K562 treated with DMSO at 1 percent for 4 hours (cell line): ENCODE measurements around the gene TOX4. TPM values are rescaled to one million over a fixed set of nuclear protein-coding genes. Genes with fewer than 3 reads are reported as not detected.

Experiments used
- total RNA-seq: library from RNA; unstranded; fragments of 300-600 nt; gene quantifications from 2 replicates; pipeline ENCODE4 v1.2.3, GENCODE V29; 2022; ENCODE audit not compliant: insufficient read depth

TOX4 gene
- 18.6 and 19.6 TPM in 2 replicates for total RNA-seq

DNA sequence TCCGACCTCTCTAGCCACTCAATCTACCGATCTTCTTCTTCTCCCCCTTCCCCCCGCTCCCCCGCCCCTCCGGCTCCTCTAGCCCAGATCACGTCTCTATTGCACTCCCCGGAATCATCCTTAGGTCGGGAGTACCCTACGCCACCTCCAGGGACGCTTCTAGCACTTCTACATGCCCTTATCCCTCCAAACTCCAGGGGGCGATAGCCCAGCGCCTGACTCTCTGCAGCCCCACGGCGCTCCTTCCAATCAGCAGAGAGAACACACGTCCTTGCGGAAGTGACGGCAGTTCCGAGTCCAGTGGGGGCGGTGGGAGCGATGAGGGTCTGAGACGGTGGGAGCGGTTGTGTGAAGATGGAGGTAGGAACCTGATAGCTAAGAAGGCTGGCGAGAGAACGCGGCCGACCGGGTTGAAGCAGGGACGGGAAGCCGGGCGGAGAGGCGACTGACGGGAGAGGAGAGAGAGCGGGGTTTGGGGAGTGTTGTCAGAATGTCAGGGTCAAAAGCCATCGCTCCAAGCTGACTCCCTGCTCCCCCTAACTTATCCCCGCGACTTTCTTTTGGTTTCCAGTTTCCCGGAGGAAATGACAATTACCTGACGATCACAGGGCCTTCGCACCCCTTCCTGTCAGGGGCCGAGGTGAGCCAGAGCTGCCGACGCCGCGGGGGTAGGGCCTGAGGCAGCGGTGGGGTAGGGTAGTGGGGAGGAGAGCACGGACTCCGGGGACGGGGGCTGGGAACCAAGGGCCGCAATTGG lies at the start of gene TOX4, which contains the start of gene RAB2B:
Gene TOX4, plus strand, starts transcription at position 271 of the 757 bp plus-strand sequence. Its CDS starts 84 bp downstream, at position 355.
Gene RAB2B, minus strand, starts transcription at position 35 of the 757 bp plus-strand sequence. CDS start 87 bp downstream, outside the sequence.

DNA sequence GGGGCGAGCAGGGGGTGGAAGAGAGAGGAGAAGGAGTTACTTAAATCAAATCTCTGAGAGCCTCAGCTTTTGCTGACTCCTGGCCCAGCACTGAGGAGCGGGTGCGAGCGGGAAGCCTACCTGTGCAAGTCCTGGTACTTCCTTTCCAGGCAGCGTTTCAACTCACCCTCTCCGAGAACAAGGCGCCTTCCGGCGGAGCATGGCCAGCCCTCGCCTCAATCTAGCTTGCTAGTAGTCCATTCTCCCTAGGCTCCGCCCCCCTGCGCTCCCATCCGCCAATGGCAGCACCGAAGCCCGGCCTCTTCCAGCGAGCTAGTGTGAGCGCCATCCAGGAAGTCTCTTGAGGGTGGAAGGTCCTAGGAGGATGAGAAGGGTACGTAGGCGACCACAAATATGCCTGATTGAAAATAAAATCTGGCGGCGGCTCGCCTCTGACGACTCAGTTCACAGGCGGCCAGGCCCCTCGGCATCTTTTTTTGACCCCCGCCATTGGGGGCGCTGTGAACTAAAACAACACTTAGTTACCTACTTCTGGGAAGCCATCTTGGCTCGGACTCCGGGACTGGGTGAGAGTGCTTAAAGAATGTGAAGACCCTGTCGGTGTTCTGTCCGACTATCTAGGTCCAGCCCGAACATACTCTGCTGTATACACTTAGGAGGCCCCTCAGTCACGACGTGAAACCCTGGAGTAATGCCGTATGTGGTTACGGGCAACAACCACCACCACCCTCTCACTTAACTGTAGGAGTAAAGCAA lies 20.9 kb upstream of the TOX4 start, which contains the start of gene CHD8:
Gene CHD8, minus strand, starts transcription at position 212 of the 756 bp plus-strand sequence. CDS start 24,480 bp downstream, outside the sequence.

DNA sequence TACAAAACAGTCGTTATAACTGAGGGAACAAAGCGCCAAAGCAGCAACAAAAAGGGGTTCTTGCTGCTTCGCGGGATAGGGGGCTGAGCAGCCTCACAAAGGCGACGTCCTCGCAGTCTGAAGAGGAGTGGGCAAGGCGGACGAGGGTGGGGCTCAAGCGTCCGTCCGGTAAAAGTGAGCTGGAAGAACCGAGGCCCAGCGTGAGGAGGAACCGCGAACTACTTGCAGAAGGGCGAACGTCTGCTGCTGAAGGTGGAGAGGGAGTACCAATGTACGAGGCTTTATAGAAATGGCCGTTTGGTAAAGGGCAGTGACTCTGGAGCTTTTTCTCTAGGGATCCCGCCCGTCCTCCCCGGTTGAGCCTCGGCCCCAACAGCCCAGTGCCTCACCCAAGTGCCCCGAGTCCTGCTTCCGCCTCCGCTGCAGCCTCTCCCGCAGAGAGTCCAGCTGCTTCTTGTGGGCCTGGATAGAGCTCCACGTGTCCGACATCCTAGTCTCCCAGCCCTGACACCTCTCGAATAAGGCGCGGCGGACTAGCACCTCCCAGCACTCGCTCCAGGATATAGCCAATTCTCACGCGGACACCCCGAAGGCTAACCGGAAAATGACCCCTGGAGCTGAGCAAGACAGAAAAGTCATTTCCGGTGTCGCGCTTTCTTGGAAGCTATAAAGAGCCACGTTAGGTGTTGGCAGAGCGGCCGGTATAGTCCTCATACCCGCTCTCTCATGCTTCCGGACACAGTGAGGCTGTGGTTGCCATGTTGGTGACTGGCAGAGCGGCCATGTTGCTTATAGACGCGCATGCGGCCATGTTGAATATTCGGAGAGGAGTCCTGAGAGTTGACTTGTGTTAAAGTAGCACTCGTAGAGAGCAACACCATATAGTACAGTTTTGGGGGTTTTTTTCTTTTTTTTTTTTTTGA lies 34.0 kb downstream of the TOX4 start, which contains the start of gene METTL3:
Gene METTL3, minus strand, starts transcription at position 606 of the 923 bp plus-strand sequence. Its CDS starts 117 bp downstream, at position 489.

DNA sequence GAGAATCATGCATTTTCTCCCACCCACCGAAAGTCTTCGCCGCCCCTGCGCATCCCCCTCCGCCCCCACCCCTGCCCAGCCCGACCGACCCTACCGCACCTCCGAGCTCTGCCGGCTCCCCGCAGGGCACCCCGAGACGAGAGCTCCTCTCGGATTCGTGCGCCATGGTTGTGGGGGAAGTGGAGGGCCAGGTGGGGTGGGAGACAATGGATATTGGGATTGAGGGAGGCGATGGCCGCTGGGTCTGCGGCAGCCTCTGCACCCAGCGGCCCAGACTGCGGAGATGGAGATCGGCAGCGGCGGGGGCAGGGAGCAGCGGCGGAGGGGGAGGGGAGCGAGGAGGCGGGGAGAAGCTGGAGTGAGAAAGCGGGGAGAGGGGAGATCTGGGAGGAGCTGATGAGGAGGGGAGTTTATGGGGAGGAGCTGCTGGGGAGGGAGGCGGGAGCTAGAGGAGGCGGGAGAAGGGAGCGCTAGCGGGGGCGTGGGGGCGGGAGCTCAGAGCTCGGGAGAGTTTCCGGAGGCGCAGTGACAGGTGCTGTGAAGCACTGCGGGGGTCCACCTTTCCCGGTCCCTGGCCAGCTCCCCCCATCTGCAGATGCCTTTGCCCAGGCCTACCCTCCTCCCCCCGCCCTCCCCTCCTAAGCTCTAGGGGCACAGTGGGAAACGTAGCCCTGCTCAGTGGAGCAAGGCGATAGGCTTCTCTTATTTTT lies 49.1 kb downstream of the TOX4 start, which contains the start of gene SALL2:
Gene SALL2, minus strand, starts transcription at position 385 of the 710 bp plus-strand sequence. Its CDS starts 219 bp downstream, at position 166.

Other genes starting within 250 kb of the TOX4 start
- 505 and 565 TPM in 2 replicates for gene HNRNPC, start 207.8 kb upstream of the TOX4 start, total RNA-seq
- gene RPGRIP1, start 197.1 kb upstream of the TOX4 start, total RNA-seq = 0.84 and 1.1 TPM in 2 replicates
- 38.7 and 39.3 TPM in 2 replicates for gene SUPT16H, start 93.2 kb upstream of the TOX4 start, total RNA-seq
- 24.7 and 28.0 TPM in 2 replicates for gene CHD8, start 21.1 kb upstream of the TOX4 start, total RNA-seq
- gene RAB2B, start 236 bp upstream of the TOX4 start, total RNA-seq = 9.7 and 13.2 TPM in 2 replicates
- gene METTL3, start 34.1 kb downstream of the TOX4 start, total RNA-seq = 38.4 and 46.2 TPM in 2 replicates
- gene SALL2, start 49.2 kb downstream of the TOX4 start, total RNA-seq = 7.7 and 15.4 TPM in 2 replicates
- gene OR10G3, start 102.9 kb downstream of the TOX4 start, total RNA-seq = not detected in 2 replicates
- not detected in 2 replicates for gene OR10G2, start 157.7 kb downstream of the TOX4 start, total RNA-seq
- not detected in 2 replicates for gene OR4E2, start 176.6 kb downstream of the TOX4 start, total RNA-seq
- not detected in 2 replicates for gene OR4E1, start 196.6 kb downstream of the TOX4 start, total RNA-seq